PC-9 (cell line): ENCODE data around the gene OXTR.

Source experiments
- EZH2 ChIP-seq: fragments of 200-600 bp; sonication (generic); IDR thresholded peaks from 2 replicates; pipeline ENCODE4 v1.8.0; 2017; ENCODE audit warnings: antibody characterized with exemption, low read depth
- TF ChIP-seq, protein P1 (sequence below): fragments of 200-600 bp; sonication (generic); conservative IDR thresholded peaks from 2 replicates; pipeline ENCODE4 v1.6.1; 2017; ENCODE audit warnings: mixed run types, antibody characterized with exemption, mild to moderate bottlenecking, moderate library complexity

- TF ChIP-seq, protein P1, sequence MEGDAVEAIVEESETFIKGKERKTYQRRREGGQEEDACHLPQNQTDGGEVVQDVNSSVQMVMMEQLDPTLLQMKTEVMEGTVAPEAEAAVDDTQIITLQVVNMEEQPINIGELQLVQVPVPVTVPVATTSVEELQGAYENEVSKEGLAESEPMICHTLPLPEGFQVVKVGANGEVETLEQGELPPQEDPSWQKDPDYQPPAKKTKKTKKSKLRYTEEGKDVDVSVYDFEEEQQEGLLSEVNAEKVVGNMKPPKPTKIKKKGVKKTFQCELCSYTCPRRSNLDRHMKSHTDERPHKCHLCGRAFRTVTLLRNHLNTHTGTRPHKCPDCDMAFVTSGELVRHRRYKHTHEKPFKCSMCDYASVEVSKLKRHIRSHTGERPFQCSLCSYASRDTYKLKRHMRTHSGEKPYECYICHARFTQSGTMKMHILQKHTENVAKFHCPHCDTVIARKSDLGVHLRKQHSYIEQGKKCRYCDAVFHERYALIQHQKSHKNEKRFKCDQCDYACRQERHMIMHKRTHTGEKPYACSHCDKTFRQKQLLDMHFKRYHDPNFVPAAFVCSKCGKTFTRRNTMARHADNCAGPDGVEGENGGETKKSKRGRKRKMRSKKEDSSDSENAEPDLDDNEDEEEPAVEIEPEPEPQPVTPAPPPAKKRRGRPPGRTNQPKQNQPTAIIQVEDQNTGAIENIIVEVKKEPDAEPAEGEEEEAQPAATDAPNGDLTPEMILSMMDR = no peak
- no peak for TF ChIP-seq EZH2
These were observed 48.1 kb upstream of the OXTR start for GRCh38 chr3:8817486-8817885.
